ENCODE data around the gene TNS3. TPM values are rescaled to one million over a fixed set of nuclear protein-coding genes. Genes with fewer than 3 reads are reported as not detected.

The TNS3 gene
- total RNA-seq, 1 experiment from 2014 or later = 143 TPM

DNA sequence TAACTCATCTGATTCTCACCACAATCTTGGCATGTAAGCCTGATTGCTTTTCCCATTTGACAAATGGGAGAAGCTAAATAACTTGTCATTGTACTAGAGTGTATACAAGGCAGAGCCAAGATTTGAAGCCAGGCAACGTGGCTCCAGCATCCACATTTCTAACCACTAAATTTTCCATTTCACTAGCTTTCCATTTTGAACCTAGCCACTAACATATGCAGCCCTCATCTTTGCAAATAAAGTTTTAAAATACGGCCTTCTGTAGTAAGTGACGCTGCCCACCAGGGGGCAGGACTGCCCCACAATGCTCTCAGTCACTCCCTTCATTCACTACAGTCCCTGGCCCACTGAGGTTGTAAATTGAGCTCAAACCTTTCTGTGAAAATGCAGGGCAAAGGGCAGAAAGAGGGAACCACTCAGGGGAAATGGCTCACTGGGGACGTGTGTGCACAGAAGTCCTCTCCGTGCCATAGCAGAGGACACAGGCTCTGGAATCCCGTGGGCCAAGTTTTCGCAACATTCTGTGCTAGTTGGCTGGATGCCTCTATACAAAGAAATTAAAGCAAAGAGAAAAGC lies 315.7 kb downstream of the TNS3 start:
- H3K9me2 ChIP-seq (ENCODE audit: insufficient read depth) = no peaks in the 10 kb centered on the region
- no peaks in the 10 kb centered on the region for H3K79me2 ChIP-seq (ENCODE audit: low read depth)
- H3K4me2 ChIP-seq = no peak overlapping the region
- POLR2A ChIA-PET (ENCODE audit: unreplicated experiment) = interaction anchor here (0.7 kb wide), 2 partner anchors 25 to 175 kb away, joined by 3 to 5 read pairs; no protein-coding TSS in a partner anchor
- no peak overlapping the region for H3K27ac ChIP-seq
- H3K36me3 ChIP-seq (ENCODE audit: low read depth) = no peaks in the 10 kb centered on the region
- no peaks in the 10 kb centered on the region for H3K9me3 ChIP-seq (ENCODE audit: insufficient read depth, low read depth)
- H4K20me1 ChIP-seq (ENCODE audit: insufficient read depth) = no peaks in the 10 kb centered on the region
- no peak overlapping the region for H3K4me3 ChIP-seq
- peak; percentile 49 to 73 for DNase-seq
- BruUV-seq (replicated peaks) = no TSS peak
- CTCF ChIA-PET = interaction anchor here (0.5 to 1.9 kb wide), 23 partner anchors 22 to 1700 kb away, joined by 3 to 14 read pairs (median 4); no protein-coding TSS in a partner anchor
- H3F3A ChIP-seq (ENCODE audit: insufficient read depth, low read depth) = peaks cover 4% of the 10 kb centered on the region
- peaks cover 10% of the 10 kb centered on the region for H3K4me1 ChIP-seq (replicated peaks; ENCODE audit: insufficient read depth)
- no peaks in the 10 kb centered on the region for H3K27me3 ChIP-seq (ENCODE audit: insufficient read depth, low read depth)
- intact Hi-C loops (cut with micrococcal nuclease; ENCODE audit: unreplicated experiment) = loop anchor here (1.0 to 10.0 kb wide), 8 partner anchors 139 to 889 kb away; no protein-coding TSS in a partner anchor
- TF ChIP-seq EZH2 (IDR thresholded peaks at IDR 0.05; ENCODE audit: low read depth) (no peak), CTCF (conservative IDR thresholded peaks at IDR 0.05) (peak; percentile 100)
- no peak overlapping the region for H2AFZ ChIP-seq

DNA sequence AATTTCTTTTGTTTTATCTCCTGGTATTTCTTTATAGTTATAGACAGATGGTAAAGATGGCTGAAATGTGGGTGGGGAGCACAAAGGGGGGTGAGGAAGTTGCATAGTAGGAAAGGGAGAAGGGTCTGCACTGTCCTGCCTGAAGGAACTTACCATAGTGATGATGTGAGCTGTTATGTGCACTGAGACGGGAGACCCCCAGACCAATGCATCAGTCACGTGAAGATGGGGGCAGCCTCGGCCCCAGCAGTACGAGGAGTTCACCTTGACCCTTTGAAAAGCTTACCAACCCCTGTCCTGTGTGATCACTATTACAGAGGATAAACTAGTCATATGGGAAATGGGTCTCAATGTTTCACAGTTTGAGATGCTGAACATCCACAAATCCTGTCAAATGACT lies 316.3 kb downstream of the TNS3 start:
- CTCF ChIA-PET = interaction anchor here (0.5 to 1.9 kb wide), 18 partner anchors 23 to 1699 kb away, joined by 3 to 14 read pairs (median 4); no protein-coding TSS in a partner anchor
- H3K79me2 ChIP-seq (ENCODE audit: low read depth) = no peaks in the 10 kb centered on the region
- H3F3A ChIP-seq (ENCODE audit: insufficient read depth, low read depth) = peaks cover 4% of the 10 kb centered on the region
- H2AFZ ChIP-seq = no peak overlapping the region
- intact Hi-C loops (cut with micrococcal nuclease; ENCODE audit: unreplicated experiment) = loop anchor here (1.0 to 10.0 kb wide), 8 partner anchors 139 to 889 kb away; no protein-coding TSS in a partner anchor
- no peak for DNase-seq
- BruUV-seq (replicated peaks) = no TSS peak
- H3K4me2 ChIP-seq = no peak overlapping the region
- H3K9me3 ChIP-seq (ENCODE audit: insufficient read depth, low read depth) = no peaks in the 10 kb centered on the region
- TF ChIP-seq EZH2 (IDR thresholded peaks at IDR 0.05; ENCODE audit: low read depth) (no peak), CTCF (conservative IDR thresholded peaks at IDR 0.05) (no peak)
- POLR2A ChIA-PET (ENCODE audit: unreplicated experiment) = interaction anchor here (0.7 kb wide), 1 partner anchor 175 kb away, joined by 3 read pairs; no protein-coding TSS in a partner anchor
- H3K4me3 ChIP-seq = no peak overlapping the region
- no peaks in the 10 kb centered on the region for H3K36me3 ChIP-seq (ENCODE audit: low read depth)
- no peaks in the 10 kb centered on the region for H3K9me2 ChIP-seq (ENCODE audit: insufficient read depth)
- no peaks in the 10 kb centered on the region for H4K20me1 ChIP-seq (ENCODE audit: insufficient read depth)
- peaks cover 10% of the 10 kb centered on the region for H3K4me1 ChIP-seq (replicated peaks; ENCODE audit: insufficient read depth)
- no peaks in the 10 kb centered on the region for H3K27me3 ChIP-seq (ENCODE audit: insufficient read depth, low read depth)
- no peak overlapping the region for H3K27ac ChIP-seq

DNA sequence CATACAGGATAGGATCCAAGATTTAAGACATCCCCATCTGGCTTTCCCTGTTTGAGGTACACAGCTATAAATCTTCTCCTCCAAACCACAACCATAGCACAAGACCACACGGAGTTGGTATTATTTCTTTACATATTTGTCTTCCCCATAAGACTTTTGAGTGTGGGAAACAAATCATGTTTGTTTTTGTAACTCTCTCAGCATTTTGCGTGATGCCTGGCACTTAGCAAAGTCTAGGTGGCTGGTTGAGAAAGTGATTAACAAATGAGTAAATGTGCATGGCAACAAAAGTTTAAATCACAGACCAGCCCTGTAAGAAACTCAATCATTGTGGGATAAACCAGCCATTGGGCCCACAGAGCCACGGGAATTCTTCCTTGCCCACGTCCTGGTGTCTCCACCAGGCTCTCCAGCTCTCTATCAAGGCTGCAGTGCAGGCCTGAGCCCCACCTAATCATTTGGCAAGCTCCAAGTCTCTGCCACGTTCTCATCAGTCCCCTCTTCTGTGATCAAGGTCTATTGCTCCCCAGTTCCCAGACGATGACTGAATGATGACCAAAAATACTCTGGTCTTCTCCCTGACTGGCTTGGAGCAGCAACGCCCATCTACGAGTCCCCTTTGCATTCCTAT lies 317.8 kb downstream of the TNS3 start:
- Histone ChIP-seq H3K27me3 (ENCODE audit: insufficient read depth, low read depth) (no peaks in the 10 kb centered on the region), H3K9me2 (ENCODE audit: insufficient read depth) (no peaks in the 10 kb centered on the region), H3K4me3 (no peak overlapping the region), H3K27ac (no peak overlapping the region), H3F3A (ENCODE audit: insufficient read depth, low read depth) (peaks cover 4% of the 10 kb centered on the region), H3K4me1 (replicated peaks; ENCODE audit: insufficient read depth) (peaks cover 10% of the 10 kb centered on the region), H3K36me3 (ENCODE audit: low read depth) (no peaks in the 10 kb centered on the region), H3K9me3 (ENCODE audit: insufficient read depth, low read depth) (no peaks in the 10 kb centered on the region), H2AFZ (no peak overlapping the region), H3K4me2 (no peak overlapping the region), H3K79me2 (ENCODE audit: low read depth) (no peaks in the 10 kb centered on the region), H4K20me1 (ENCODE audit: insufficient read depth) (no peaks in the 10 kb centered on the region)
- POLR2A ChIA-PET (ENCODE audit: unreplicated experiment) = interaction anchor here (0.6 kb wide), 2 partner anchors 630 to 835 kb away, joined by 4 to 5 read pairs; no protein-coding TSS in a partner anchor
- CTCF ChIA-PET = interaction anchor here (0.5 kb wide), 1 partner anchor 10 kb away, joined by 5 read pairs; no protein-coding TSS in a partner anchor
- no TSS peak for BruUV-seq (replicated peaks)
- intact Hi-C loops (cut with micrococcal nuclease; ENCODE audit: unreplicated experiment) = loop anchor here (10.0 kb wide), 1 partner anchor 141 kb away; no protein-coding TSS in a partner anchor
- DNase-seq = no peak
- no peak for TF ChIP-seq CTCF (conservative IDR thresholded peaks at IDR 0.05)
